ENCODE measurements around the gene LBHD2.

The LBHD2 gene

DNA sequence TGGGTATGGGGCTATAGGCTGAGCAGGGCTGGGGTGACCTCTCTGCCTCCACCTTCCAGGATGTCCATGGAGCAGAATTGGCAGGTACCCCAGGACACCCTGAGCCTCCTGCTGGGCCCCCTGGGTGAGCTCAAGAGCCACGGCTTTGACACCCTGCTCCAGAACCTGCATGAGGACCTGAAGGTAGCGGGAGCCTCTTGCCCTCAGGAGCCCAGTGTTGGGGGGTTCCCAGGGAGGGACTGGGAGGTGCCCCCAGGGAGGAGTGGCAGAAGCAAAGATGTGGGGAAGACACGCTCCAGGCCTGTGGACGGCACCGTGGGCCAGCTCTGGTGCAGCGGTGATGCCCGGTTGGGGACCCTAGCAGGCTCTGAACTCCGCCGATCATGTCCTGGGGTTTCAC lies 47.6 kb downstream of the LBHD2 start:
- H3K9me2 ChIP-seq (replicated peaks; ENCODE audit: insufficient read depth, low read length), result no peaks in the 10 kb centered on the region
- H3K27me3 ChIP-seq (ENCODE audit: low read length), result no peaks in the 10 kb centered on the region
- TF ChIP-seq, protein P1, sequence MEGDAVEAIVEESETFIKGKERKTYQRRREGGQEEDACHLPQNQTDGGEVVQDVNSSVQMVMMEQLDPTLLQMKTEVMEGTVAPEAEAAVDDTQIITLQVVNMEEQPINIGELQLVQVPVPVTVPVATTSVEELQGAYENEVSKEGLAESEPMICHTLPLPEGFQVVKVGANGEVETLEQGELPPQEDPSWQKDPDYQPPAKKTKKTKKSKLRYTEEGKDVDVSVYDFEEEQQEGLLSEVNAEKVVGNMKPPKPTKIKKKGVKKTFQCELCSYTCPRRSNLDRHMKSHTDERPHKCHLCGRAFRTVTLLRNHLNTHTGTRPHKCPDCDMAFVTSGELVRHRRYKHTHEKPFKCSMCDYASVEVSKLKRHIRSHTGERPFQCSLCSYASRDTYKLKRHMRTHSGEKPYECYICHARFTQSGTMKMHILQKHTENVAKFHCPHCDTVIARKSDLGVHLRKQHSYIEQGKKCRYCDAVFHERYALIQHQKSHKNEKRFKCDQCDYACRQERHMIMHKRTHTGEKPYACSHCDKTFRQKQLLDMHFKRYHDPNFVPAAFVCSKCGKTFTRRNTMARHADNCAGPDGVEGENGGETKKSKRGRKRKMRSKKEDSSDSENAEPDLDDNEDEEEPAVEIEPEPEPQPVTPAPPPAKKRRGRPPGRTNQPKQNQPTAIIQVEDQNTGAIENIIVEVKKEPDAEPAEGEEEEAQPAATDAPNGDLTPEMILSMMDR (IDR thresholded peaks at IDR 0.05; ENCODE audit: insufficient read depth, low read length, poor library complexity, severe bottlenecking), result no peak
- no peak for TF ChIP-seq EZH2phosphoT487 (conservative IDR thresholded peaks at IDR 0.05; ENCODE audit: low read length)
- H3K27ac ChIP-seq (ENCODE audit: low read depth, low read length), result no peak overlapping the region
- H3K4me3 ChIP-seq (ENCODE audit: insufficient read depth, low read length, poor library complexity, severe bottlenecking), result no peak overlapping the region
- no peaks in the 10 kb centered on the region for H3F3A ChIP-seq (ENCODE audit: insufficient read depth)
- H3K9me3 ChIP-seq (ENCODE audit: insufficient read depth, low read length), result no peaks in the 10 kb centered on the region
- H3K4me2 ChIP-seq (ENCODE audit: low read depth, low read length, poor library complexity, severe bottlenecking), result no peak overlapping the region
- H3K79me2 ChIP-seq (ENCODE audit: insufficient read depth, low read length), result no peaks in the 10 kb centered on the region
- no peak overlapping the region for H2AFZ ChIP-seq (ENCODE audit: low read depth, low read length, severe bottlenecking)
- H3K9ac ChIP-seq (ENCODE audit: low read length), result no peak overlapping the region
- no peaks in the 10 kb centered on the region for H4K20me1 ChIP-seq (ENCODE audit: low read depth, low read length)
- H3K36me3 ChIP-seq (ENCODE audit: low read length), result no peaks in the 10 kb centered on the region

DNA sequence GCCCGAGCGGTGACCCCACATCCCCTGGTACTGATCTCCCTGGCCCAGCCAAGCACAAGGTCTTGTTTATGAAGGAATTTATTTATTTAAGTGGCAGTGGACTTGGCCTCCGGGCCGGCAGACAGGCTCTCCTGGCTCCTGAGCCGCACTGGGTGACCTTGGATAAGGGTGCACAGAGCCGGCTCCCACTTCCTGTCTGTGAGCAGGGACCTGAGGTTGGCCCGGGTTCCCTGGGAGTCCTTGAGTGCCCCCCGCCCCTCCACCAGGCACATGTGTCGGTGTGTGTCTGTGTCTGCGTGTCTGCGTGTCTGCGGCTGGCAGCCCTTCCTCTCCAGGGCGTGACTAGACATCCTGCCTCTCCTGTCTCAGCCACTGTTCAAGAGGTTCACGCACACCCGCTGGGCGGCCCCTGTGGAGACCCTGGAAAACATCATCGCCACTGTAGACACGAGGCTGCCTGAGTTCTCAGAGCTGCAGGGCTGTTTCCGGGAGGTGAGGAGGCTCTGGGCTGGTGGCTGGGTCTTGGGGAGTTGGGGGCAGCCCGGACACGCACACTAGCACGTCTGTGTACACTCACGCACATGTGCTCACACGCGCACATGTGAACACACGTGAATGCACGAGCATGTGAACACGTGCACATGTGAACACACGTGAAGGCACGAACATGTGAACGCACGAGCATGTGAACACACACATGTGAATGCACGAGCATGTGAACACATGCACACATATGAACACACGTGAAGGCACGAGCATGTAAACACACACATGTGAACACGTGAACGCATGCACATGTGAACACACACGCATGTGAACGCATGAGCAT lies 48.6 kb downstream of the LBHD2 start:
- H3K4me2 ChIP-seq (ENCODE audit: low read depth, low read length, poor library complexity, severe bottlenecking), result no peak overlapping the region
- no peaks in the 10 kb centered on the region for H3K36me3 ChIP-seq (ENCODE audit: low read length)
- no peaks in the 10 kb centered on the region for H4K20me1 ChIP-seq (ENCODE audit: low read depth, low read length)
- H2AFZ ChIP-seq (ENCODE audit: low read depth, low read length, severe bottlenecking), result no peak overlapping the region
- no peak overlapping the region for H3K4me3 ChIP-seq (ENCODE audit: insufficient read depth, low read length, poor library complexity, severe bottlenecking)
- H3K79me2 ChIP-seq (ENCODE audit: insufficient read depth, low read length), result no peaks in the 10 kb centered on the region
- no peak overlapping the region for H3K9ac ChIP-seq (ENCODE audit: low read length)
- no peak overlapping the region for H3K27ac ChIP-seq (ENCODE audit: low read depth, low read length)
- no peaks in the 10 kb centered on the region for H3K9me2 ChIP-seq (replicated peaks; ENCODE audit: insufficient read depth, low read length)
- TF ChIP-seq EZH2phosphoT487 (conservative IDR thresholded peaks at IDR 0.05; ENCODE audit: low read length), result no peak
- TF ChIP-seq, protein P1 (IDR thresholded peaks at IDR 0.05; ENCODE audit: insufficient read depth, low read length, poor library complexity, severe bottlenecking), result no peak
- no peaks in the 10 kb centered on the region for H3F3A ChIP-seq (ENCODE audit: insufficient read depth)
- no peaks in the 10 kb centered on the region for H3K9me3 ChIP-seq (ENCODE audit: insufficient read depth, low read length)
- no peaks in the 10 kb centered on the region for H3K27me3 ChIP-seq (ENCODE audit: low read length)

DNA sequence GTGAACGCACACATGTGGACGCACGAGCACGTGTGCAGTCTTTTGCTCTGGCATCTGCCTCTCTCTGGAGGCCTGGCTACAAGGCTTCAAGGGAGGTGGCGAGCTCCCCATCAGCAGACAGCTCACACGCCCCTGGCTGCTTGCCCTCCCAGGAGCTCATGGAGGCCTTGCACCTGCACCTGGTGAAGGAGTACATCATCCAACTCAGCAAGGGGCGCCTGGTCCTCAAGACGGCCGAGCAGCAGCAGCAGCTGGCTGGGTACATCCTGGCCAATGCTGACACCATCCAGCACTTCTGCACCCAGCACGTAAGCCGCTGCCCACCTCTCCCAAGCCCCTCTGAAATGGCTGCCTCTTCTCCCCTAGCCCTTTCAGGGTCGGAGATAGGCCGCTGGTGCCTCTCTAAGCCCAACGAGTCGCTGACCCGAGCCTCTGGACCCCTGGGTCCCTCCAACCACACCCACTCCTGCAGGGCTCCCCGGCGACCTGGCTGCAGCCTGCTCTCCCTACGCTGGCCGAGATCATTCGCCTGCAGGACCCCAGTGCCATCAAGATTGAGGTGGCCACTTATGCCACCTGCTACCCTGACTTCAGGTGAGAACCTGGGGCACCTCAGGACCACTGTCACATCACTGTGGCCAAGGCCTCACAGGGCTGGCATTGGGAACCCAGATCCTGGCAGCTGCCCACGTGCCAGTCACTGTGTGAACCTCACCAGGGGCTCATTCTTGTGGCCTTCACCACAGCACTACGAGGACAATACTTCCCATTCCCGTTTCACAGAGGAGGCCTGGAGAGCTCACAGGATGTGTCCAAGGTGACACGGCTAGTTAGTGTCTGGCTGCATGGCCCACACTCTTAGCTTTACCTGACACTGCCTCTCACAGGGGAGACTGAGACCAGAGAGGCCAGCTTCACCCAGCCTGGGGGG lies 49.5 kb downstream of the LBHD2 start:
- Histone ChIP-seq H4K20me1 (ENCODE audit: low read depth, low read length) (no peaks in the 10 kb centered on the region), H3K27me3 (ENCODE audit: low read length) (no peaks in the 10 kb centered on the region), H2AFZ (ENCODE audit: low read depth, low read length, severe bottlenecking) (no peak overlapping the region), H3F3A (ENCODE audit: insufficient read depth) (no peaks in the 10 kb centered on the region), H3K9me3 (ENCODE audit: insufficient read depth, low read length) (no peaks in the 10 kb centered on the region), H3K27ac (ENCODE audit: low read depth, low read length) (no peak overlapping the region), H3K36me3 (ENCODE audit: low read length) (no peaks in the 10 kb centered on the region), H3K4me3 (ENCODE audit: insufficient read depth, low read length, poor library complexity, severe bottlenecking) (no peak overlapping the region), H3K9me2 (replicated peaks; ENCODE audit: insufficient read depth, low read length) (no peaks in the 10 kb centered on the region), H3K4me2 (ENCODE audit: low read depth, low read length, poor library complexity, severe bottlenecking) (no peak overlapping the region), H3K79me2 (ENCODE audit: insufficient read depth, low read length) (no peaks in the 10 kb centered on the region), H3K9ac (ENCODE audit: low read length) (no peak overlapping the region)
- TF ChIP-seq, protein P1 (IDR thresholded peaks at IDR 0.05; ENCODE audit: insufficient read depth, low read length, poor library complexity, severe bottlenecking), result no peak
- no peak for TF ChIP-seq EZH2phosphoT487 (conservative IDR thresholded peaks at IDR 0.05; ENCODE audit: low read length)
